ENCODE results near the gene EDRF1.

Gene EDRF1

DNA sequence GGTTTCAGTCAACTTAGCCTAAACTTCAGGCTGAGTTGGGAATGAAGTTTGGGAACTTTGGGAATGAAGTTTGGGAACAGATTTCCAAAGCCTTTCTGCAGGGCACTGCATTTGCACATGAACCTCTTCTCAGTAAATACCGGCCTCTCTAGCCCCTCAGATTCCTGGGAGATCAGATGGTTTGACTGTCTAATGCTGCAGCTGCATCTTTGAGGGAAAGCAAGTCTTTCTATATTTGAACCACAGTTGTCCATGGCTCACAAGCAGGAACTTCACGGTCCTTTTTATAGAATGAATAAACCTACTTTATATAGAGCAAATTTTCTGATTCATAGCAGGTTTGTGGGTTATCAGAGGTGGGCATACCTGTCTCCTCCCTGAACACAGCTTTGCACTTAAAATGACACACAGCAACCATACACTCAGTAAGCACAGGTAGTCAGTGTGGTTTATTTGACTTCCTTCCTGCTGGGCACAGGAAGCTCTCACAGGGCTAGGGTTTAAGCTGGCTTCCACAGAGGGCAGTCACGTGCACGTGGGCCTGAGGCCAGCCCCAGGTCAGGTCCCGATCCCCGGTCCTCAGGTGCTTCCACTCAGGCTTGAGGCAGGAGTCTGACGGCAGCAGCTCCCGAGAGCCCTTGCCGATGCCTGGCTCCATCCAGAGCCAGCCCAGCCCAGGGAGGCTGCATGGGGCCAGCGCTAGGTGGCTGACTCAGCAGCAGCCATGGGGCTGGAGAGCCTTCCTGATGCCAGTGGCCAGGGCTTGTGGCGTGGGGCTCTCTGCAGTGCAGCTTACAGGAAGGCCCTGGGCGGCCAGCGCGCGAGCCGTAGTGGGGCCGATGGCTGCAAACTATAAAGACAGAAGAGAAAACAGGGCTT, 68.9 kb downstream of the EDRF1 start:
- no peak for DNase-seq (ENCODE audit: low read depth)

DNA sequence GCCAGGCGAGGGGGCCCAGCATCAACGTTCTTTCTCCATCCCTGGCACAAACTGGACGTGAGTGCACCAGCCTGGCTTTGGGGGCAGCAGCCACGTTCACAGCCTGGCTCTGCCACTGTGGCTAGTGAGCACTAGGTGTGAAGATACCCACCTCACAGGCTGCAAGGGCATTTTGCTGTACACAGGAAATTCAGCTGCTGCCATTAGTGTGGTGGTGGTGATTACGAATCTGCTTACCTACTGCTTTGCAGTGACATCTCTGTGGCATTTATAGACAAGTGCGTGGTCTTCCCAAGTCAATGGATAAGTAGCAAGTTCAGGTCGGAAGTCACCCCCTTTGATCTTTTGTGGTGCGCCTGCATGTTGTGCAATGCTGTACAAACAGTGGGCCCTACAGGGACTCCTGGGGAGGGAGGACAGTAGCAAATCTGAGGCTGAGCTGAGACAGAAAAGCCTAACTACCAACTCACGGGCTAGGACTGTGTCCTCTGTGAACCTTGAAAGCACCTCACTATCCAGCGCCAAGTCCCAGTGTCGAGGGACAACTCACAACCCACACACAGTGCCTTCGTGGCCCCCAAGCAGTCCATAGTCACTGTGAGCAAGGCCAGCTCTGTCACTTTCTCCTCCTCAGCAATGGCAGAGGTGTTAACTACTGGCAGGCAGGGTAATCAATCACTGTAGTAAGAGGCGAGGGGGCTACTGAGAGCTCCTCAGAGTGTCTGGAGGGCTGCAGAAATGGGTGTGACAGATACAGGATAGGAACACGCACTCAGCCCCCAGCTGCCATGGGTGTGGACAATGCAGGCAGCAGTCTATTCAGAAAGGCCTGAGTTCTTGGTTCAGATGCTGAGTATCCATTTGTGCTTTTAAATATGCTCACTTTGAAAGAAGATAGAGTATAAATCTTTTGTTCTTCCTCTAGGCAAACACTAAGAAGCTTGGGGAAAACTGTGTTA, 73.1 kb downstream of the EDRF1 start:
- DNase-seq (ENCODE audit: low read depth): no peak

DNA sequence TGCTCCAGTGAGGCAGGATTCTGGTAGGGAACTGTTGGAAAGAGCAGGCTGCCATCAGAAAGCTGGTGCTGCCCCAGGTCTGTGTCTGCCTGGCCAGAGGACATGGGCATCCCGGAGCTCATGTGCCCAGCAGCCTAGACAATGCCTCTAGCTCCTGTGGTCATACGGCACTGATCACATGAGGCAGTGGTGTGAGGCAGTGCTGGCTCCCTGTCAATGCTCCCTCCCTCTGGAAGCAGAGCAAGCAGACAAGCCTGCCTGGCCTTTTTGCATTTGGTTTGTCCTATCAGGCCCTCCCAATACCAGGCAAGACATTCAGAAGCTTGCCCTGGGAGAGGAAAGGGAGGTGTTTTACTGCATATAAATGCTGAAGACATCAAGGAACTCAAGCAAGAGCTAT, 75.6 kb downstream of the EDRF1 start:
- DNase-seq (ENCODE audit: low read depth): no peak

DNA sequence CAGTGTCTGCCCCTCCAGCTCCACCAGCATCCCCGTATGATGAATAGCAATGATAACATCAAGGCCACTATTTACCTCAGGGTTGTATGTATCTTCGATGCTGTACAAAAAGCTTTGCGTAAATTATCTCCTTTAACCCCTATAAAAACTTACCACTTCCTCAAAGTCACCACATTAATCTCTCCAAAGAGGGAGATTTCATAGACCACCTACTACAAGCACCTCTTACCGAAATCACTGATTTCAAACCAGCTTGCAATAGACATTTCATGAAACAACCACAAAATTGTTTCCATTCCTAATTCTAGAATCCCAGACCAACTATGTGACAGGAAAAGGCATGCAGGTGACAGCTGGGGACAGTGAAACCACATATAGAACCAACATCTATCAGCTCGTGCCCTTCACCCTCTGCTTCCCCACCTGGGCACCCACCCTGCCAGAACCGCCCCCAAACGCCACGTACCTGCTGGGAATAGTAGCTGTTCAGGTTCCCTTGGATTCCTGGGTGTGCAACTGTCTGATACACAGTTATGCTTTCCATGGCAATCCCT, 76.2 kb downstream of the EDRF1 start:
- DNase-seq (ENCODE audit: low read depth): no peak

DNA sequence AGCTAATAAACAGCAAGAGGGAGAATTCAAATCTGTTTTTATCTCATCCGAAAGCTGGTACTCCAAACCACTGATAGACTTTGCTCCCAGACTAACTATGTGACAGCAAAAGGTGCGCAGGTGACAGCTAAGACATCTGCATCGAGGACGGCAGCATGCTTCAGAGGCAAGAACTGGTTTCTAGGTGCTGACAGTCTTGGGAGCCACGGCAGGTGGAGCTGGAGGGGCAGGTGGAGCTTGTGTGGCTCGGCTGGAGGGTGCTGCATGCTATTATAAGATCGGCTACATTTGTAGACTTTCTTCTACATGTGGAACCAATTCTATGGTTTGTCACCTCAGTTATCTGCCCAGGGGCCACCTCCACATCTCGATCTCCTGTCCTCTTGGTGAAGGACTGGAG, 77.9 kb downstream of the EDRF1 start:
- no peak for DNase-seq (ENCODE audit: low read depth)

DNA sequence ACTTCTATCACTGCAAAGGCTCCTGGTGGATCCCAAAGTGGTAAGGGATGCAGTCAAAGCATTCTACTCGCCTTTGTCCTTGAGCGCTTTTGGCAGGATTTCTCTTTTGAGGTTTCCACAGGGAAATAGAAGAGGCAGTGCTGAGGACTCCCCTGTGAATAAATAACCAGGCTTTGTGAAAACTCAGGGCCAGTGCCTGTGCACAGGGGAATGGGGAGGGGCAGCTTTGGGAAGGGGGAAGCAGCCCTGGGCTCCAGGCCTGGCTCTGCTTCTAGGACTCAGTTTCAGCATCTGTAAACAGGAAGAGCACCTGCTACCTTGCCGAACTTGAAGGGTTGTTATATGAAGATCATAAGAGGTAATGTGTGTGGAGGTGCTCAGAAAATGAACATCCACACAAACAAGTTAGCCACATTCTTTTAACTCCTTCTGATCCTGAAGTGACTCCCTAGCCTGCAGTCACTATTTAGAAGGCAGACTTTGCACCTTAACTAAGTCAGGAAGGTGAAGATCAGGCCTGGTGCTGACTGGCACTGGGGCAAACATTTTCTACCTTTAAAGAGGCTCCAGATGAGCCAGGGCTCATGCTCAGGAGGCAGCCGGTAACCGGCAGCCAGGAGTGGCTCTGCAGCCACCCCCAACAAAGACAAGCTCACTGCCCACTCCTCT, 78.6 kb downstream of the EDRF1 start:
- DNase-seq (ENCODE audit: low read depth): no peak

DNA sequence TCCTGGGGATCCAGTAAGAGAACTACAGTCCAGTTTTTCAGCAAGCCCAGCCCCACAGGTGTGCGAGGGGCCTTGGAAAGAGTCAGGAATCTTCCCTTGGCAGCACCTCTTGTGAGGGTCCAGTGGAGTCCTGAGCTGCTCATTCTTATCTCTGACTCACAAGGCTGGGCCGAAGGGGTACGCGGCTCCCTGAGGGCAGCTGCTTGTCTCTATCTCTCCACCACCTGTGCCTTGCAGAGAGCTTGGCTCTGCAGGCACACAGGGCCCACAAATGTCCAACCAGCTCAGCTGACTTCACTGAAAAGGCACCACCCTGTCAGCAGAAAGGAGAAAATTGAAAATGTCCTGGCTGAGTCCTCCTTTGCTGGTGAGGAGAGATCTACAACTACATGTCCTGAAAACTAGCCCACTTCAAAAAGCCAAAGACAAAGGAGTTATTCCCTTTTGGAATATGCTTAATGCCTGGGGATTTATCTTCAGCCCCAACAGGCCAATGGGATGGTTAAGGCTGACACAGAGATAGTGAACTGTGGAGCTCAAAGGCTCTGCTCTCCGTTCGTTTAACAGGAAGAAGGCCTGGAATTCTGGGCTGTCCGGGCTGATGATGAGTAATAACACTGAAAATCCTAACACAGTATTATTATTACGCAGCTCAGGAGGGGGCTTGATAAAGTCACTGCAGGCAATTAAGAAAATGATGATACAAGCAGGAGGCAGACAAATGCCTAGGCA, 80.1 kb downstream of the EDRF1 start:
- no peak for DNase-seq (ENCODE audit: low read depth)

DNA sequence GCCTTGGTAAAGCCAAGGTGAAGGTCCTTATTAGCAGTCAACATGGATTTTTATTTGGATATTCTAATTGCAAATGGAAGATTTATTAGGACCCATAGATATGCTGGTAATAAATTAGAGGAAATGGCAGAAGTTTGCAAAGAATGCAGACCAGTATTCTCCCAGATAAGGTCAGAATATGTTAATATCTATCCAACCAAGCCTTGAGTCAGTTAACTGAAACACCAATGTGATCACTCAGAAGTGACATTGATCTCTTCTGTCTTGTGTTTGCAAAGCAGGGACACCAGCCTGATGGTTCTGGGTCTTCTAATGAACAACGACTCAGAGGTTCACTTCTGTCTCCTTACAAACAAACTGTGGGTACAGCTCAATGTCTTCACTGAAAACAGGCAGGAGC, 82.1 kb downstream of the EDRF1 start:
- no peak for DNase-seq (ENCODE audit: low read depth)

DNA sequence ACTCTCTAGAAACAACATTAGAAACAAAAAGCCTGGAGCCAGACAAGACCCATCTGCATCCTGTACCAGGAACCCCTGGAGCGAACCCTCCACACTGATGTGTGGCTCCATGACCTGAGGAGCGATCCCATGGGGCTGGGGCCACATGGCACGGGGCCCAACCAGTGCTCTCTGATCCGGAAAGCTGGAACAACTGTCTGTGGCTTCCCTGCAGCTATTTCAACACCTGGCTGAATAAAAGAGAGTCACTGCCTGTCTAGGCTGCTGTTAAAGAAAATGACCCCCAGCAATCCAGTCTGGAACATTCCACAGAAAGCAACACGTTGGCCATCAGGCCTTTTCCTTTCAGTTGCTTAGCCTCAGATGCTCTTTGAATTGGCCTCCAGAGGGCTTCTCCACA, 82.6 kb downstream of the EDRF1 start:
- no peak for DNase-seq (ENCODE audit: low read depth)

DNA sequence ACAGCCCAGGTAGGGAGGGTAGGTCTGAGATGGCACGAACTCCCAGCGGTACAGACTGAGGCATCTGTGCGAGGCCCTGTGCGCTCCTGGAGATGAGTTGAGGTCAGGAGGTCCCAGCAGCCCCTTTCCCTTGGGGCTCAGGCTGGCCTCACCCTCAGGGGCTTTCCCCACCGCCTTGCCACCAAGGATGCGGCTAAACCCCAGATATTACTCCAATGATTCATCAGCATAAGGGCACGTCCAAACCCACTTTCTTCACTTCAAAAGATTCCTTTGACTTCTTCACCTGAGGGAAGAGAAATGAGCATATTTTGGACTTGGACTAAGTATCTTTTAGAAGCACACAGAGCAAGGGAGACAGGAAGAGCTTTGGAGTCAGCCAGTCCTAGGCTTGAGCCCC, 83.2 kb downstream of the EDRF1 start:
- DNase-seq (ENCODE audit: low read depth): no peak

DNA sequence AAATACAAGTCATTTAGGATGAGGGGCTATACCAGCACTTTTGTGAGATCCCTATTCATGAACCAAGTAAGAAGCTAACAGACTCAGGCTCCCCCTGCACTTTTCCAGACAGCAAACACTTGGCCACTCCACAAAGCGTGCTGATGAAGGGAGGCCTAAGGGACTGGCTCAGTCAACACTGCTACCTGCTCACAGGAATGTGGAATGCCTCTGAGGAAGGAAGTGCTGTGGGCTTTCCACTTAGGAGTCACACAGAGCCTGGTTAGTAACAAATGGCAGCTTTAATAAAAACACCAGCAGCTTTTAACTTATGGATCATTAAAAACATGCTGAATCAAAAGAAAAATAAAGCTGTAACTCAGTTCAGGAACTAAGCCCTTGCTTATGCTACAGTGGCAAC, 88.5 kb downstream of the EDRF1 start:
- DNase-seq (ENCODE audit: low read depth): no peak

DNA sequence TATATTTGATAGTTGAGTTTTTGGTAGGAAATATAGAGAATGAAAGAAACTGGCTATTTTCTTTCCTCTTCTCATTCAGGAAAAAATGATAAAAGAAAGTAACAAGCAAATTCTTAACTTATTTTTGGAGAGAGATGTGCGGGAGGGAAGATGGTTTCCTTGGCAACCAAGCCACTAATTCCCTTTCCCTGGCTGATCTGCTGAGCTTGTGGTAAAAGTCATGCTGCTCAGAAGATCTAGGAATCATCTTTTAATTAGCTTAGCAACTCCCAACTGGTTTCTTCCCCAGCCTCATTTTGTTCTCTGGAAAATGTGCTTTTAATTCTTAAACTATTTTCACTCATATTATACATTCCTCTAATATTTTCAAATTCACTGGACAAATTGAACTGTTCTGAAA, 91.7 kb downstream of the EDRF1 start:
- DNase-seq (ENCODE audit: low read depth): no peak

DNA sequence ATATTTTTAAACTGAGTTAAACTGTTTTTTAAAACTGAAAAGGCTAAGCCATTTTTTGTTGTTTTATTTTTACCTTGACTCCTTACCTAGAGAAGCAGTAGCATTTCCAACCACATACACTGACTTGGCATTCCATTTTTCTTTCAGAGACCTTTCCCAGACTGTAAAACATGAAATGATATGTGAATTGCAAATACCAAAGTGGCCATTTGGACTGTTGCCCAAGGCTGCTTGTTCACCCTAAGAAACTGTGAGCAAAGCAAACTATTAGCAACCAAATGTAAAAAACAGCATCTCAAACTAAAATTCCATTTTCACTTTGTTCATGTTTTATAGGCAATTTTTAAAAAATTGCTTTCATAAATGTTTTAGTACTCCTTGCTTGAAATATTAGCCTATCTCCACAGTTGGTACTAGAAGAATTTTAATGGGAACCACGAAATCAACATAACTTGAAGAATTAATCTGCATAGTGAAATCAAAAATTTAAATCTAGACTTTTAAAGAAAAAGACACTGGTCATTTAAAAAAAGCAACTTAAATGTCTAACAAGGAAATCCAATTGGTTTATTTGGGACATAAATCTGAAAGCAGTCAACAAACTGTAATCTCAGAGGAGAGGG, 92.7 kb downstream of the EDRF1 start:
- DNase-seq (ENCODE audit: low read depth): no peak

Data from HS-27A (cell line).